Trophoblast cell (in vitro differentiated cells and primary cell): Measurements from ENCODE around the gene ITGA11. TPM values are rescaled to one million over a fixed set of nuclear protein-coding genes. Genes with fewer than 3 reads are reported as not detected.
A peak's percentile ranks its signal among the peaks of the same experiment; 100 is the strongest.

Experiments used
- DNase-seq, 2 donors: peaks; one replicate each; pipeline ENCODE4 v3.0.0-alpha.2; 2016
- H2AFZ ChIP-seq: 2 replicates; pipeline ENCODE4 v1.6.1; 2013; ENCODE audit warnings: low read length, moderate library complexity, mild to moderate bottlenecking; ENCODE audit not compliant: insufficient read depth, poor library complexity
- H2AK5ac ChIP-seq: 2 replicates; pipeline ENCODE4 v1.6.1; 2013; ENCODE audit warnings: mild to moderate bottlenecking, low read length
- H2BK120ac ChIP-seq: 2 replicates; pipeline ENCODE4 v1.6.1; 2013; ENCODE audit warnings: low read length, mild to moderate bottlenecking, moderate library complexity; ENCODE audit not compliant: insufficient read depth, poor library complexity
- H2BK12ac ChIP-seq: 2 replicates; pipeline ENCODE4 v1.6.1; 2013; ENCODE audit warnings: mild to moderate bottlenecking, low read length, moderate library complexity
- H2BK5ac ChIP-seq: 2 replicates; pipeline ENCODE4 v1.6.1; 2013; ENCODE audit warnings: low read length, low read depth, moderate library complexity, mild to moderate bottlenecking; ENCODE audit not compliant: poor library complexity
- H3K14ac ChIP-seq: 2 replicates; pipeline ENCODE4 v1.6.1; 2013; ENCODE audit warnings: mild to moderate bottlenecking, low read length
- H3K18ac ChIP-seq: 2 replicates; pipeline ENCODE4 v1.6.1; 2013; ENCODE audit warnings: mild to moderate bottlenecking, low read length
- H3K23ac ChIP-seq: 2 replicates; pipeline ENCODE4 v1.6.1; 2013; ENCODE audit warnings: low read length
- H3K27ac ChIP-seq: 2 replicates; pipeline ENCODE4 v1.5.1; 2013; ENCODE audit warnings: low read depth, mild to moderate bottlenecking, inconsistent platforms, low read length, moderate library complexity
- H3K27me3 ChIP-seq: 2 replicates; pipeline ENCODE4 v1.6.1; 2013; ENCODE audit warnings: inconsistent platforms, mild to moderate bottlenecking, low read length, moderate library complexity; ENCODE audit not compliant: insufficient read depth
- H3K36me3 ChIP-seq, 2 experiments: 1 replicate in 1 of 2; 2 replicates in 1 of 2; pipeline ENCODE4 v1.6.1; 2013; ENCODE audit warnings: low read length in 2 of 2, mild to moderate bottlenecking in 2 of 2, moderate library complexity in 1 of 2; ENCODE audit not compliant: insufficient read depth in 2 of 2, control insufficient read depth in 1 of 2
- H3K4ac ChIP-seq: 2 replicates; pipeline ENCODE4 v1.6.1; 2013; ENCODE audit warnings: low read depth, mild to moderate bottlenecking, low read length, moderate library complexity
- H3K4me1 ChIP-seq, 2 experiments: 1 replicate in 1 of 2; 2 replicates in 1 of 2; pipeline ENCODE4 v1.6.1; 2013; ENCODE audit warnings: low read length in 2 of 2, mild to moderate bottlenecking in 2 of 2, moderate library complexity in 1 of 2; ENCODE audit not compliant: insufficient read depth in 2 of 2, control insufficient read depth in 1 of 2
- H3K4me2 ChIP-seq: 2 replicates; pipeline ENCODE4 v1.6.1; 2013; ENCODE audit warnings: inconsistent platforms, mild to moderate bottlenecking, low read length, moderate library complexity
- H3K4me3 ChIP-seq: 2 replicates; pipeline ENCODE4 v1.5.1; 2013; ENCODE audit warnings: mild to moderate bottlenecking, low read depth, low read length, inconsistent platforms
- H3K79me1 ChIP-seq: one replicate; pipeline ENCODE4 v1.6.1; 2013; ENCODE audit warnings: low read length
- H3K79me2 ChIP-seq: 2 replicates; pipeline ENCODE4 v1.6.1; 2013; ENCODE audit warnings: low read length, mild to moderate bottlenecking; ENCODE audit not compliant: control insufficient read depth, insufficient read depth, poor library complexity
- H3K9ac ChIP-seq: 2 replicates; pipeline ENCODE4 v1.6.1; 2013; ENCODE audit warnings: mild to moderate bottlenecking, low read length
- H3K9me3 ChIP-seq: 2 replicates; pipeline ENCODE4 v1.6.1; 2013; ENCODE audit warnings: low read depth, mild to moderate bottlenecking, control low read depth, inconsistent platforms, low read length; ENCODE audit not compliant: insufficient read depth
- H4K12ac ChIP-seq: 2 replicates; pipeline ENCODE4 v1.6.1; 2013; ENCODE audit warnings: low read depth, mild to moderate bottlenecking, low read length, moderate library complexity
- H4K8ac ChIP-seq: 2 replicates; pipeline ENCODE4 v1.6.1; 2013; ENCODE audit warnings: low read depth, mild to moderate bottlenecking, low read length, moderate library complexity
- H4K91ac ChIP-seq: one replicate; pipeline ENCODE4 v1.6.1; 2013; ENCODE audit warnings: low read depth, mild to moderate bottlenecking, low read length, moderate library complexity
- WGBS: extraction: QIAGEN DNeasy Blood & Tissue Kit; methylation state at CpG from one replicate; pipeline ENCODE4 v1.1.7; 2013; ENCODE audit warnings: missing lambda C conversion rate; ENCODE audit not compliant: insufficient read length, insufficient coverage; ENCODE audit errors: extremely low coverage; 5-methylcytosine and 5-hydroxymethylcytosine counted together
- polyA plus RNA-seq: library from polyadenylated mRNA; stranded (reverse); fragments of 200-250 nt; gene quantifications from 2 replicates; pipeline ENCODE4 v1.2.3, GENCODE V29; 2013

ITGA11 gene
- polyA plus RNA-seq: 3.8 and 4.9 TPM in 2 replicates

GRCh38 chr15:68431792-68432401, at the start of gene ITGA11:
TSS of gene ITGA11 (minus strand) at chr15:68432163. CDS start at chr15:68432066, 97 bp downstream.
- DNase-seq: peak in 1 of 2 donors; percentile 22
- no peak within 1 kb of the TSS for H4K91ac ChIP-seq
- H3K27me3 ChIP-seq: peaks cover 31% of the 10 kb centered on the region
- H4K8ac ChIP-seq: no peak within 1 kb of the TSS
- H3K4ac ChIP-seq: no peak within 1 kb of the TSS
- no peak within 1 kb of the TSS for H3K9ac ChIP-seq
- H3K23ac ChIP-seq: no peak within 1 kb of the TSS
- H2BK5ac ChIP-seq: no peak within 1 kb of the TSS
- peaks cover 12 to 17% of the 10 kb centered on the region in 2 experiments for H3K4me1 ChIP-seq
- no peak within 1 kb of the TSS for H4K12ac ChIP-seq
- no peak within 1 kb of the TSS for H2AFZ ChIP-seq
- peak within 1 kb of the TSS; percentile 77 for H3K4me2 ChIP-seq
- WGBS: no CpG with 5 or more reads among the region's 49 CpGs
- no peaks in the 10 kb centered on the region for H3K79me1 ChIP-seq
- no peak within 1 kb of the TSS for H2BK120ac ChIP-seq
- no peaks in the 10 kb centered on the region for H3K79me2 ChIP-seq
- no peak within 1 kb of the TSS for H3K27ac ChIP-seq
- H3K14ac ChIP-seq: no peak within 1 kb of the TSS
- H3K4me3 ChIP-seq: peak within 1 kb of the TSS; percentile 76
- H2AK5ac ChIP-seq: no peak within 1 kb of the TSS
- H3K9me3 ChIP-seq: peaks cover 8% of the 10 kb centered on the region
- no peak within 1 kb of the TSS for H2BK12ac ChIP-seq
- H3K36me3 ChIP-seq: no peaks in the 10 kb centered on the region
- H3K18ac ChIP-seq: no peak within 1 kb of the TSS

DNA sequence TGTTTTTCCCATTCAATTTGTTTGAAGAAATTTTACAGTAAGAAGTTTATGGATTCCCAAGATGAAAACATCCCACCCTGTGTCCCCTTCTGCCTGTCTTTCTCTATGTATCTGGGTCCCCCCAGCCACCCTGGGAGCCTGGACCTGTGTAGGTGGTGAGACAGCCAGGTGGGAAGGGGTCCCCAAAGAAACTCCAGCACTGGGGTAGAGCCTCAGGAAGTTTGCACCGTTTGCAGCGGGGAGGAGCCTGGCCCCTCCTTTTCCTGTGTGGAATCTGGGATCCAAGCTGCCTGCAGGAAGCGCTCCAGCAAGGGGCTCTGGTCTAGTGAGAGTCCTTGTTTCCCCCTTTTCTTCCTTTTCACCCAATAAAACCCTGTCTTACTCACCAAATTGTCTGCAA, 49.4 kb upstream of the ITGA11 start:
- H3K4me3 ChIP-seq: no peak overlapping the region
- H3K9ac ChIP-seq: no peak overlapping the region
- no peak overlapping the region for H3K18ac ChIP-seq
- no peak overlapping the region for H2AFZ ChIP-seq
- H3K27me3 ChIP-seq: no peaks in the 10 kb centered on the region
- H4K91ac ChIP-seq: no peak overlapping the region
- H3K4ac ChIP-seq: no peak overlapping the region
- H3K27ac ChIP-seq: no peak overlapping the region
- H3K23ac ChIP-seq: no peak overlapping the region
- no peaks in the 10 kb centered on the region for H3K79me1 ChIP-seq
- no peaks in the 10 kb centered on the region for H3K79me2 ChIP-seq
- no peak overlapping the region for H2AK5ac ChIP-seq
- H3K9me3 ChIP-seq: no peaks in the 10 kb centered on the region
- H3K36me3 ChIP-seq: no peaks in the 10 kb centered on the region
- no peak overlapping the region for H4K8ac ChIP-seq
- no peak overlapping the region for H4K12ac ChIP-seq
- no CpG with 5 or more reads among the region's 3 CpGs for WGBS
- H2BK120ac ChIP-seq: no peak overlapping the region
- no peak overlapping the region for H3K4me2 ChIP-seq
- peaks cover 0 to 2% of the 10 kb centered on the region in 2 experiments for H3K4me1 ChIP-seq
- no peak overlapping the region for H2BK12ac ChIP-seq
- H2BK5ac ChIP-seq: no peak overlapping the region
- no peak overlapping the region for H3K14ac ChIP-seq
- DNase-seq: no peak

DNA sequence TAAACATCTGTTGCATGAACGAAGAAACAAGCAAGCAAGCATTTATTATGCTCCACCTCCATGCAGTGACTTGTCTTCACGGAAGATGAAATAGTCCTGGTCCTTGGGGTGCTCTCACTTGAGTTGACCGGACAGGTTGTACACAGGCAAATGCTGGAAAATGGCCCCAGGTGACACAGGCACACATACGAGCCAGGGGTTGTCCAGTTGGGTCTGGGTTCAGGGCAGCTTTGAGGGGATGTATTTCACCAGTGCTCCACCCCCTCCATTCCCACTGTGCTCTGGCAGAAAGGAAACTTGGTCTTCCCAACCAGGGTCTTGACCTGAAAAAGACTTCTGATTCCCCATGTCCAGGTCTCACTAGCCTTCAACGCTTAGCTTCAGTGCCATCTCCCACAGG, 48.3 kb upstream of the ITGA11 start:
- no peak overlapping the region for H4K8ac ChIP-seq
- no peaks in the 10 kb centered on the region for H3K9me3 ChIP-seq
- no peak overlapping the region for H2AK5ac ChIP-seq
- peaks cover 0 to 2% of the 10 kb centered on the region in 2 experiments for H3K4me1 ChIP-seq
- H2BK120ac ChIP-seq: no peak overlapping the region
- H3K18ac ChIP-seq: no peak overlapping the region
- no peak overlapping the region for H3K4me2 ChIP-seq
- H2BK12ac ChIP-seq: no peak overlapping the region
- H3K23ac ChIP-seq: no peak overlapping the region
- no peak overlapping the region for H4K12ac ChIP-seq
- DNase-seq: no peak
- H3K4ac ChIP-seq: no peak overlapping the region
- no peak overlapping the region for H3K4me3 ChIP-seq
- H3K36me3 ChIP-seq: no peaks in the 10 kb centered on the region
- H3K14ac ChIP-seq: no peak overlapping the region
- no peaks in the 10 kb centered on the region for H3K79me2 ChIP-seq
- H2AFZ ChIP-seq: no peak overlapping the region
- H4K91ac ChIP-seq: no peak overlapping the region
- H3K27ac ChIP-seq: no peak overlapping the region
- no peak overlapping the region for H2BK5ac ChIP-seq
- WGBS: no CpG with 5 or more reads among the region's 5 CpGs
- no peaks in the 10 kb centered on the region for H3K79me1 ChIP-seq
- no peaks in the 10 kb centered on the region for H3K27me3 ChIP-seq
- no peak overlapping the region for H3K9ac ChIP-seq

DNA sequence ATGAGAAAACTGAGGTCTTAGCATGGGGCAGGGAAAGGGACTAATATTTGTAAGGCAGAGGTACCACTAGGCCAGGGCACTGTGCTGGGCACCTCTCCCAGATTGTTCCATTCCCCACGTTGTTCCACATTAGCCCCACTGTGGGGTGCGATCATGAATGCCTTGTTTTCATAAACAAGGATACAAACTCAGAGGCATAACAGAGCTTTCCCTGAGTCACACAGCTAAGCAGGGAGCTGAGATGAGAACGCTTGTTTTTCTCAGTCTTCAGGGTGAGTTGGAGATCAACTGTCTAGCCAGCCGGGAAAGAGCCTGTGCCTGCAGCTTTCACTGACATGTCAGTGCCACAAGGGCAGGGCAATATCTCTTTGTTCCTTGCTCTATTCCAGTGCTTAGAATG, 47.9 kb upstream of the ITGA11 start:
- H3K9me3 ChIP-seq: no peaks in the 10 kb centered on the region
- DNase-seq: no peak
- H2AK5ac ChIP-seq: no peak overlapping the region
- no peak overlapping the region for H3K4ac ChIP-seq
- no peaks in the 10 kb centered on the region for H3K27me3 ChIP-seq
- no peak overlapping the region for H3K14ac ChIP-seq
- no peaks in the 10 kb centered on the region for H3K36me3 ChIP-seq
- no peak overlapping the region for H4K8ac ChIP-seq
- no peak overlapping the region for H3K27ac ChIP-seq
- H3K79me1 ChIP-seq: no peaks in the 10 kb centered on the region
- no peaks in the 10 kb centered on the region for H3K79me2 ChIP-seq
- H2AFZ ChIP-seq: no peak overlapping the region
- no peak overlapping the region for H3K18ac ChIP-seq
- no peak overlapping the region for H4K91ac ChIP-seq
- H2BK5ac ChIP-seq: no peak overlapping the region
- H3K9ac ChIP-seq: no peak overlapping the region
- no peak overlapping the region for H2BK120ac ChIP-seq
- H2BK12ac ChIP-seq: no peak overlapping the region
- H3K4me1 ChIP-seq: peaks cover 0 to 2% of the 10 kb centered on the region in 2 experiments
- no CpG with 5 or more reads among the region's 4 CpGs for WGBS
- no peak overlapping the region for H3K4me2 ChIP-seq
- H3K4me3 ChIP-seq: no peak overlapping the region
- H3K23ac ChIP-seq: no peak overlapping the region
- H4K12ac ChIP-seq: no peak overlapping the region
